MCF 10A (cell line): ENCODE measurements around the gene GPS1. TPM values are rescaled to one million over a fixed set of nuclear protein-coding genes. Genes with fewer than 3 reads are reported as not detected.
"Not testable (repeated sequence)": the region's sequence is repeated elsewhere in the genome, so short reads cannot be mapped to it uniquely, and the experiment has no call there.

Experiments
- BruUV-seq: library from RNA; stranded (reverse); fragments of 400-500 nt; replicated peaks from 2 replicates; lab custom pipeline; 2021; lab: Mats Ljungman, UMichigan
- CTCF ChIA-PET: fragments of 300-600 bp; sonication (Branson Sonifier 250); formaldehyde crosslinking; extraction: SDS; loops from one replicate; lab custom pipeline; 2021; ENCODE audit warnings: antibody characterized with exemption, inconsistent platforms; lab: Yijun Ruan, JAX
- POLR2A ChIA-PET: fragments of 300-600, 350-650 bp; sonication (Branson Sonifier 250); formaldehyde crosslinking; extraction: SDS; loops from one replicate; lab custom pipeline; 2020; ENCODE audit warnings: antibody characterized with exemption, inconsistent platforms; lab: Yijun Ruan, JAX
- DNase-seq: peaks from one replicate; pipeline ENCODE4 v3.0.0-alpha.2; 2018; ENCODE audit not compliant: unreplicated experiment
- H3K27ac Mint-ChIP-seq: one replicate; pipeline ENCODE4 v1.8.0; 2022; ENCODE audit warnings: mild to moderate bottlenecking, low read depth, mixed read lengths; ENCODE audit not compliant: unreplicated experiment
- H3K27me3 Mint-ChIP-seq: one replicate; pipeline ENCODE4 v1.8.0; 2022; ENCODE audit warnings: mixed read lengths; ENCODE audit not compliant: insufficient read depth, unreplicated experiment
- H3K36me3 Mint-ChIP-seq: one replicate; pipeline ENCODE4 v1.8.0; 2022; ENCODE audit warnings: mild to moderate bottlenecking, moderate library complexity, mixed read lengths; ENCODE audit not compliant: insufficient read depth, unreplicated experiment
- H3K4me1 Mint-ChIP-seq: one replicate; pipeline ENCODE4 v1.8.0; 2022; ENCODE audit warnings: mixed read lengths; ENCODE audit not compliant: insufficient read depth, unreplicated experiment
- H3K4me3 Mint-ChIP-seq: one replicate; pipeline ENCODE4 v1.8.0; 2022; ENCODE audit warnings: mild to moderate bottlenecking, moderate library complexity, mixed read lengths; ENCODE audit not compliant: unreplicated experiment
- H3K9me3 Mint-ChIP-seq: one replicate; pipeline ENCODE4 v1.8.0; 2022; ENCODE audit warnings: mixed read lengths; ENCODE audit not compliant: unreplicated experiment
- intact Hi-C: fragments of 100-400 bp; cut with micrococcal nuclease; formaldehyde crosslinking; loops from 2 replicates; pipeline ENCODE4 v1.14.1; 2022
- total RNA-seq: library from RNA; stranded (reverse); gene quantifications from 2 replicates; pipeline ENCODE4 v1.2.3, GENCODE V29; 2022
- TF ChIP-seq, protein P1 (sequence below): fragments of 200-600 bp; IDR thresholded peaks from one replicate; pipeline ENCODE4 v1.8.0; 2022; ENCODE audit warnings: antibody characterized with exemption, mild to moderate bottlenecking; ENCODE audit not compliant: unreplicated experiment

The GPS1 gene
- total RNA-seq, 1 experiment from 2014 or later = 100 TPM

- Mint-ChIP-seq H3K27me3 (no peaks in the 10 kb centered on the region), H3K36me3 (no peaks in the 10 kb centered on the region), H3K4me3 (peak within 1 kb of the TSS; percentile 82), H3K27ac (peak within 1 kb of the TSS; percentile 88), H3K9me3 (no peaks in the 10 kb centered on the region), H3K4me1 (peaks cover 8% of the 10 kb centered on the region)
- TF ChIP-seq, protein P1, sequence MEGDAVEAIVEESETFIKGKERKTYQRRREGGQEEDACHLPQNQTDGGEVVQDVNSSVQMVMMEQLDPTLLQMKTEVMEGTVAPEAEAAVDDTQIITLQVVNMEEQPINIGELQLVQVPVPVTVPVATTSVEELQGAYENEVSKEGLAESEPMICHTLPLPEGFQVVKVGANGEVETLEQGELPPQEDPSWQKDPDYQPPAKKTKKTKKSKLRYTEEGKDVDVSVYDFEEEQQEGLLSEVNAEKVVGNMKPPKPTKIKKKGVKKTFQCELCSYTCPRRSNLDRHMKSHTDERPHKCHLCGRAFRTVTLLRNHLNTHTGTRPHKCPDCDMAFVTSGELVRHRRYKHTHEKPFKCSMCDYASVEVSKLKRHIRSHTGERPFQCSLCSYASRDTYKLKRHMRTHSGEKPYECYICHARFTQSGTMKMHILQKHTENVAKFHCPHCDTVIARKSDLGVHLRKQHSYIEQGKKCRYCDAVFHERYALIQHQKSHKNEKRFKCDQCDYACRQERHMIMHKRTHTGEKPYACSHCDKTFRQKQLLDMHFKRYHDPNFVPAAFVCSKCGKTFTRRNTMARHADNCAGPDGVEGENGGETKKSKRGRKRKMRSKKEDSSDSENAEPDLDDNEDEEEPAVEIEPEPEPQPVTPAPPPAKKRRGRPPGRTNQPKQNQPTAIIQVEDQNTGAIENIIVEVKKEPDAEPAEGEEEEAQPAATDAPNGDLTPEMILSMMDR = peak; percentile 71
- intact Hi-C loops = loop anchor here (10.0 kb wide), 2 partner anchors 58 to 208 kb away; partner anchors contain the start of gene FASN
- ChIA-PET POLR2A (interaction anchor here (0.6 to 1.9 kb wide), 26 partner anchors 8 to 642 kb away, joined by 3 to 19 read pairs (median 4); partner anchors contain the start of genes BAHCC1, CENPX, DUS1L and GPS1), CTCF (interaction anchor here (0.5 to 1.7 kb wide), 16 partner anchors 11 to 493 kb away, joined by 3 to 11 read pairs (median 3); no protein-coding TSS in a partner anchor)
- peak; percentile 96 for DNase-seq
- no TSS peak for BruUV-seq
These were observed 14.4 kb upstream of the GPS1 start, which contains the start of gene DCXR for GRCh38 chr17:82037092-82037888. Gene DCXR, minus strand, starts transcription at chr17:82037697. Its CDS starts 15 bp downstream, at chr17:82037682.

GRCh38 chr17:82037889-82038195, 13.9 kb upstream of the GPS1 start:
- Mint-ChIP-seq H3K4me3 (peak overlapping the region; percentile 82), H3K27me3 (no peaks in the 10 kb centered on the region), H3K36me3 (no peaks in the 10 kb centered on the region), H3K27ac (peak overlapping the region; percentile 88), H3K4me1 (peaks cover 8% of the 10 kb centered on the region), H3K9me3 (no peaks in the 10 kb centered on the region)
- DNase-seq = no peak
- ChIA-PET POLR2A (interaction anchor here (0.6 to 1.9 kb wide), 26 partner anchors 8 to 642 kb away, joined by 3 to 19 read pairs (median 4); partner anchors contain the start of genes BAHCC1, CENPX, DUS1L and GPS1), CTCF (interaction anchor here (0.6 to 1.7 kb wide), 10 partner anchors 12 to 493 kb away, joined by 3 to 11 read pairs (median 3); no protein-coding TSS in a partner anchor)
- TF ChIP-seq, protein P1 = no peak
- intact Hi-C loops = loop anchor here (10.0 kb wide), 2 partner anchors 57 to 207 kb away; partner anchors contain the start of gene FASN
- no TSS peak for BruUV-seq

- BruUV-seq = not testable (repeated sequence)
- intact Hi-C loops = loop anchor here (10.0 kb wide), 2 partner anchors 56 to 206 kb away; partner anchors contain the start of gene FASN
- CTCF ChIA-PET = interaction anchor here (0.6 to 1.7 kb wide), 2 partner anchors 18 to 239 kb away, joined by 3 to 11 read pairs; no protein-coding TSS in a partner anchor
These were observed 12.8 kb upstream of the GPS1 start for GRCh38 chr17:82038796-82039409.

DNA sequence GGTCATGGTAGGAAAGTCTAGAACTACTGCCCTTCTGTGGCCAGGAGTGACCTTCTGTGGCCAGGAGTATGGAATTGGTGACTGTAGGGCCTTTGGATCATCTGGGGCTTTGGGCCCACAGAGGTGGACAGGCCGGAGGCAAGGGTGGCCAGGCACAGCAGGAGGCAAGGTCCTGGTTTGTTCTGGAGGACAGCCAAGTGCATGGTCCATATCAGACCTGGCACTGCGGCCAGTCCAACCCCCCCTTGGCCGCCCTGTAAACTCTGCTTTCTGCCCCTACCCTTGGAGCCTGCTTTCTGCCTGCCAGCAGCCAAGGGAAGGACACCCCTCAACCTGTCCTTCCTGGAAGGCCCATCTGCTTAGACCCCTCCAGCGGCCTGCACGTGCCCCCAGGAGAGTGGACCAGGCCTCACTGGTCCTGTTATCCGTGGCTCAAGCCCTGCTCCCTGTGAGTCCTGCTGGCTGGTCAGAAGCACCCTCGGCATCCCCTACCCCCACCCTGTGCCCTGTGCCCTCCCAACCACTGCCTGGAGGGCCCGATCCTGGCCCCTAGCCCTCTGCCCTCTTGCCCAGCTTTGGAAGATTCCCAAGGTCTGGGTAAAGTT, 11.9 kb upstream of the GPS1 start:
- TF ChIP-seq, protein P1 = no peak
- peaks cover 6% of the 10 kb centered on the region for H3K36me3 Mint-ChIP-seq
- no peaks in the 10 kb centered on the region for H3K27me3 Mint-ChIP-seq
- no peaks in the 10 kb centered on the region for H3K9me3 Mint-ChIP-seq
- no peak overlapping the region for H3K4me3 Mint-ChIP-seq
- CTCF ChIA-PET = interaction anchor here (0.6 kb wide), 2 partner anchors 97 to 238 kb away, joined by 3 read pairs; no protein-coding TSS in a partner anchor
- peaks cover 8% of the 10 kb centered on the region for H3K4me1 Mint-ChIP-seq
- DNase-seq = no peak
- POLR2A ChIA-PET = interaction anchor here (0.6 kb wide), 1 partner anchor 56 kb away, joined by 3 read pairs; no protein-coding TSS in a partner anchor
- no TSS peak for BruUV-seq
- H3K27ac Mint-ChIP-seq = no peak overlapping the region
- intact Hi-C loops = loop anchor here (10.0 kb wide), 2 partner anchors 55 to 205 kb away; partner anchors contain the start of gene FASN

More at GRCh38 chr17:82038796-82039409, 12.8 kb upstream of the GPS1 start:
- not testable (repeated sequence) for DNase-seq, H3K4me1 Mint-ChIP-seq, H3K27me3 Mint-ChIP-seq, H3K36me3 Mint-ChIP-seq, H3K9me3 Mint-ChIP-seq, H3K27ac Mint-ChIP-seq, H3K4me3 Mint-ChIP-seq
- POLR2A ChIA-PET = interaction anchor here (1.5 to 1.9 kb wide), 3 partner anchors 9 to 16 kb away, joined by 6 to 19 read pairs (median 6); partner anchors contain the start of genes CENPX, GPS1 and LRRC45
